Keratinocyte (primary cell): ENCODE data around the gene CREB3. TPM values are rescaled to one million over a fixed set of nuclear protein-coding genes. Genes with fewer than 3 reads are reported as not detected.

Experiments
- DNase-seq: peaks from one replicate; pipeline ENCODE4 v3.0.0-alpha.2; 2011; ENCODE audit warnings: low read depth, missing footprints, low spot score
- FAIRE-seq: peaks from 2 replicates; lab custom pipeline; 2011; peaks lifted over from hg19 to GRCh38; lab: Jason Lieb, UNC
- H2AFZ ChIP-seq: 2 replicates; pipeline ENCODE4 v1.6.0; 2012; ENCODE audit warnings: low read length, control low read depth, inconsistent platforms; ENCODE audit not compliant: control insufficient read depth
- H3K27ac ChIP-seq: 2 replicates; pipeline ENCODE4 v1.5.1; 2011; ENCODE audit warnings: low read length; ENCODE audit not compliant: control insufficient read depth, insufficient read depth
- H3K27me3 ChIP-seq: 3 replicates; pipeline ENCODE4 v1.6.0; 2011; ENCODE audit warnings: low read length; ENCODE audit not compliant: control insufficient read depth, insufficient read depth; ENCODE audit errors: extremely low read depth
- H3K36me3 ChIP-seq, 2 experiments: 2 replicates in 1 of 2; 3 replicates in 1 of 2; pipeline ENCODE4 v1.5.1; 2011; ENCODE audit warnings: low read length in 2 of 2, mild to moderate bottlenecking in 1 of 2; ENCODE audit not compliant: control insufficient read depth in 2 of 2, insufficient read depth in 2 of 2; ENCODE audit errors: extremely low read depth in 1 of 2
- H3K4me1 ChIP-seq: 3 replicates; pipeline ENCODE4 v1.5.1; 2011; ENCODE audit warnings: low read length; ENCODE audit not compliant: control insufficient read depth, insufficient read depth; ENCODE audit errors: extremely low read depth
- H3K4me2 ChIP-seq: 3 replicates; pipeline ENCODE4 v1.6.0; 2011; ENCODE audit warnings: low read depth, low read length; ENCODE audit not compliant: control insufficient read depth, insufficient read depth; ENCODE audit errors: extremely low read depth
- H3K4me3 ChIP-seq, 3 experiments: fragments of 200-600 bp in 1 of 3; sonication (generic) in 1 of 3; 2 replicates in 2 of 3; 3 replicates in 1 of 3; pipeline ENCODE4 v1.5.1; 2011 to 2016; ENCODE audit warnings: low read length in 3 of 3, mild to moderate bottlenecking in 3 of 3, control low read depth in 2 of 3, inconsistent platforms in 1 of 3, low read depth in 1 of 3, mixed read lengths in 1 of 3, mixed run types in 1 of 3, moderate library complexity in 1 of 3; ENCODE audit not compliant: control insufficient read depth in 2 of 3, insufficient read depth in 2 of 3; ENCODE audit errors: extremely low read depth in 1 of 3
- H3K79me2 ChIP-seq: 2 replicates; pipeline ENCODE4 v1.6.0; 2012; ENCODE audit warnings: low read length; ENCODE audit not compliant: control insufficient read depth, insufficient read depth
- H3K9ac ChIP-seq: 3 replicates; pipeline ENCODE4 v1.6.0; 2011; ENCODE audit warnings: low read length; ENCODE audit not compliant: control insufficient read depth, insufficient read depth; ENCODE audit errors: extremely low read depth
- H3K9me1 ChIP-seq: 3 replicates; pipeline ENCODE4 v1.6.0; 2011; ENCODE audit warnings: low read length; ENCODE audit not compliant: control insufficient read depth, insufficient read depth; ENCODE audit errors: extremely low read depth
- H3K9me3 ChIP-seq: 2 replicates; pipeline ENCODE4 v1.5.1; 2012; ENCODE audit warnings: low read depth, low read length; ENCODE audit not compliant: control insufficient read depth
- H4K20me1 ChIP-seq: 3 replicates; pipeline ENCODE4 v1.6.0; 2011; ENCODE audit warnings: low read length; ENCODE audit not compliant: control insufficient read depth, insufficient read depth; ENCODE audit errors: extremely low read depth
- CTCF ChIP-seq, 3 experiments: IDR thresholded peaks in 1 of 3; conservative IDR thresholded peaks in 1 of 3; optimal IDR thresholded peaks in 1 of 3; 2 replicates in 2 of 3; 3 replicates in 1 of 3; pipeline versions ENCODE3 to v1.5.1; 2011; ENCODE audit warnings: low read length in 3 of 3, mild to moderate bottlenecking in 3 of 3, moderate library complexity in 2 of 3, control low read depth in 1 of 3, inconsistent platforms in 1 of 3; ENCODE audit not compliant: insufficient read depth in 2 of 3; ENCODE audit errors: extremely low read depth in 1 of 3
- EZH2 ChIP-seq: IDR thresholded peaks from one replicate; pipeline ENCODE4 v1.6.1; 2012; ENCODE audit warnings: inconsistent platforms, mild to moderate bottlenecking, low read length, moderate library complexity
- dilution Hi-C: fragments of 300-500 bp; cut with MboI; formaldehyde crosslinking; loops from one replicate; pipeline ENCODE4 v1.7.0; 2020; ENCODE audit warnings: low sequenced_read_pairs; ENCODE audit not compliant: extremely low pct_ligation_motif_present
- polyA plus RNA-seq, 5 experiments: library from polyadenylated mRNA; depleted of rRNA in 3 of 5; stranded (reverse) in 3 of 5; stranded (forward) in 1 of 5; unstranded in 1 of 5; fragments of >200 nt; gene quantifications; 1 replicate in 1 of 5; 2 replicates in 3 of 5; 3 replicates in 1 of 5; pipeline versions ENCODE4 v1.2.1 to v1.2.3, GENCODE V29; 2011 to 2012; ENCODE audit warnings: missing spikeins in 2 of 5, low read depth in 1 of 5, low replicate concordance in 1 of 5

CREB3 gene
- polyA plus RNA-seq, 1 donor (not counting 4 experiments of a cell fraction or from before 2014, with no cell fraction given), result 24.6 TPM

GRCh38 chr9:35719546-35719945 lies 12.9 kb upstream of the CREB3 start:
- Histone ChIP-seq H3K79me2 (peaks cover 3% of the 10 kb centered on the region), H3K36me3 (peaks cover 82 to 91% of the 10 kb centered on the region in 2 experiments), H3K27me3 (no peaks in the 10 kb centered on the region), H2AFZ (no peak overlapping the region), H4K20me1 (no peaks in the 10 kb centered on the region), H3K27ac (no peak overlapping the region), H3K4me3 (no peak overlapping the region), H3K9ac (no peak overlapping the region), H3K9me3 (no peaks in the 10 kb centered on the region), H3K4me1 (peaks cover 4% of the 10 kb centered on the region), H3K4me2 (no peak overlapping the region), H3K9me1 (no peaks in the 10 kb centered on the region)
- DNase-seq, result no peak
- TF ChIP-seq EZH2, result no peak
- no peak for TF ChIP-seq CTCF (optimal IDR thresholded peaks at IDR 0.05 in 1 of 3, IDR thresholded peaks at IDR 0.05 in 1 of 3, conservative IDR thresholded peaks at IDR 0.05 in 1 of 3; ENCODE audit: extremely low read depth in 1 of 3, insufficient read depth in 2 of 3, low read length in 3 of 3)
- FAIRE-seq, result no peak
- dilution Hi-C loops, result no loop called here

GRCh38 chr9:35723426-35723825 lies 9.0 kb upstream of the CREB3 start:
- TF ChIP-seq CTCF (optimal IDR thresholded peaks at IDR 0.05 in 1 of 3, IDR thresholded peaks at IDR 0.05 in 1 of 3, conservative IDR thresholded peaks at IDR 0.05 in 1 of 3; ENCODE audit: extremely low read depth in 1 of 3, insufficient read depth in 2 of 3, low read length in 3 of 3) (no peak), EZH2 (no peak)
- Histone ChIP-seq H3K4me1 (peaks cover 14% of the 10 kb centered on the region), H3K4me3 (no peak overlapping the region), H3K9me1 (no peaks in the 10 kb centered on the region), H2AFZ (no peak overlapping the region), H3K27ac (no peak overlapping the region), H3K9ac (no peak overlapping the region), H4K20me1 (peaks cover 13% of the 10 kb centered on the region), H3K36me3 (peaks cover 60 to 66% of the 10 kb centered on the region in 2 experiments), H3K79me2 (peaks cover 32% of the 10 kb centered on the region), H3K9me3 (no peaks in the 10 kb centered on the region), H3K4me2 (no peak overlapping the region), H3K27me3 (no peaks in the 10 kb centered on the region)
- dilution Hi-C loops, result no loop called here
- FAIRE-seq, result no peak
- no peak for DNase-seq
